Stomach (tissue), 4 donors: Measurements from ENCODE around the gene PPRC1.

Source experiments
- EP300 ChIP-seq: sonication (generic); formaldehyde crosslinking; IDR thresholded peaks from one replicate; pipeline ENCODE4 v1.6.1; 2017; ENCODE audit warnings: antibody characterized with exemption
- POLR2A ChIP-seq, 4 donors: fragments of 450-650 bp; IDR thresholded peaks; one replicate each; pipeline ENCODE4 v1.6.1; 2016; ENCODE audit warnings: antibody characterized with exemption in 4 of 4, control low read depth in 2 of 4, mild to moderate bottlenecking in 1 of 4, moderate library complexity in 1 of 4
- TF ChIP-seq, protein P1 (sequence below), 7 experiments: fragments of 450-650 bp in 4 of 7; fragments of 200-600 bp in 3 of 7; sonication (generic) in 3 of 7; IDR thresholded peaks; one replicate each; pipeline ENCODE4 v1.5.1; 2016 to 2019; ENCODE audit warnings: antibody characterized with exemption in 7 of 7, control low read depth in 2 of 7, mild to moderate bottlenecking in 1 of 7

DNA sequence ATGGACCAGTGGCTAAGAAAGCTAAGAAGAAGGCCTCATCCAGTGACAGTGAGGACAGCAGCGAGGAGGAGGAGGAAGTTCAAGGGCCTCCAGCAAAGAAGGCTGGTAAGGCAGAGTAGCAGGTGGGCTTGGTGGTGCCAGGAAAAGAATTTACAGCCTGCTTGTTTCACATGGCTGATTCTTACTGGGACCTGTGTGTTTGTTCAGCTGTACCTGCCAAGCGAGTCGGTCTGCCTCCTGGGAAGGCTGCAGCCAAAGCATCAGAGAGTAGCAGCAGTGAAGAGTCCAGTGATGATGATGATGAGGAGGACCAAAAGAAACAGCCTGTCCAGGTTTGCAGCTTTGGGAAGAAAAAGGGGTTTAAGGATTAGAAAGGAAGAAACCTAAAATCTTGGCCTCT is 24.4 kb downstream of the PPRC1 start:
- TF ChIP-seq, protein P1, sequence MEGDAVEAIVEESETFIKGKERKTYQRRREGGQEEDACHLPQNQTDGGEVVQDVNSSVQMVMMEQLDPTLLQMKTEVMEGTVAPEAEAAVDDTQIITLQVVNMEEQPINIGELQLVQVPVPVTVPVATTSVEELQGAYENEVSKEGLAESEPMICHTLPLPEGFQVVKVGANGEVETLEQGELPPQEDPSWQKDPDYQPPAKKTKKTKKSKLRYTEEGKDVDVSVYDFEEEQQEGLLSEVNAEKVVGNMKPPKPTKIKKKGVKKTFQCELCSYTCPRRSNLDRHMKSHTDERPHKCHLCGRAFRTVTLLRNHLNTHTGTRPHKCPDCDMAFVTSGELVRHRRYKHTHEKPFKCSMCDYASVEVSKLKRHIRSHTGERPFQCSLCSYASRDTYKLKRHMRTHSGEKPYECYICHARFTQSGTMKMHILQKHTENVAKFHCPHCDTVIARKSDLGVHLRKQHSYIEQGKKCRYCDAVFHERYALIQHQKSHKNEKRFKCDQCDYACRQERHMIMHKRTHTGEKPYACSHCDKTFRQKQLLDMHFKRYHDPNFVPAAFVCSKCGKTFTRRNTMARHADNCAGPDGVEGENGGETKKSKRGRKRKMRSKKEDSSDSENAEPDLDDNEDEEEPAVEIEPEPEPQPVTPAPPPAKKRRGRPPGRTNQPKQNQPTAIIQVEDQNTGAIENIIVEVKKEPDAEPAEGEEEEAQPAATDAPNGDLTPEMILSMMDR (IDR thresholded peaks at IDR 0.05), result no peak
- TF ChIP-seq EP300 (no peak), POLR2A (IDR thresholded peaks at IDR 0.05) (no peak)
